GM23338 (cell line): Measurements from ENCODE around the gene BCAR3.

Experiments used
- CTCF ChIP-seq, 2 experiments: fragments of 200-600 bp in 1 of 2; sonication (generic) in 1 of 2; conservative IDR thresholded peaks; 2 replicates each; pipeline versions ENCODE4 v1.5.1 to v1.6.1; 2016 to 2017; ENCODE audit warnings: antibody characterized with exemption in 2 of 2, low read depth in 2 of 2, mild to moderate bottlenecking in 2 of 2, moderate library complexity in 1 of 2
- EZH2phosphoT487 ChIP-seq: fragments of 200-600 bp; sonication (generic); IDR thresholded peaks from one replicate; pipeline ENCODE4 v1.8.1; 2018; ENCODE audit warnings: antibody characterized with exemption; ENCODE audit not compliant: unreplicated experiment
- POLR2AphosphoS5 ChIP-seq: IDR thresholded peaks from 2 replicates; pipeline ENCODE4 v1.6.1; 2016; ENCODE audit warnings: antibody characterized with exemption, low read depth
- REST ChIP-seq: IDR thresholded peaks from one replicate; pipeline ENCODE4 v1.6.1; 2018; ENCODE audit warnings: antibody characterized with exemption; ENCODE audit not compliant: unreplicated experiment

GRCh38 chr1:93708734-93709481 is 27.3 kb upstream of the BCAR3 start:
- TF ChIP-seq CTCF (conservative IDR thresholded peaks at IDR 0.05; ENCODE audit: low read depth in 2 of 2), result no peak
- TF ChIP-seq POLR2AphosphoS5, result no peak
- TF ChIP-seq EZH2phosphoT487, result no peak
- no peak for TF ChIP-seq REST
